Vagina (tissue), 2 donors: ENCODE data around the gene LRRC43. TPM values are rescaled to one million over a fixed set of nuclear protein-coding genes. Genes with fewer than 3 reads are reported as not detected.

Experiments used
- DNase-seq, 2 donors: peaks; one replicate each; pipeline ENCODE4 v3.0.0-alpha.2; 2017; ENCODE audit errors: extremely low spot score in 2 of 2
- H3K27ac ChIP-seq: fragments of 200-600 bp; sonication (generic); one replicate; pipeline ENCODE4 v1.5.1; 2019
- H3K27me3 ChIP-seq: fragments of 200-600 bp; sonication (generic); one replicate; pipeline ENCODE4 v1.5.1; 2019
- H3K36me3 ChIP-seq, 2 donors: fragments of 200-600 bp; sonication (generic); one replicate each; pipeline ENCODE4 v1.5.1; 2017 to 2019
- H3K4me1 ChIP-seq: fragments of 200-600 bp; sonication (generic); one replicate; pipeline ENCODE4 v1.5.1; 2019
- H3K4me3 ChIP-seq, 2 donors: fragments of 200-600 bp; sonication (generic); 1 replicate in 1 of 2; 2 replicates in 1 of 2; pipeline ENCODE4 v1.5.1; 2016 to 2019
- H3K9me3 ChIP-seq: fragments of 200-600 bp; sonication (generic); one replicate; pipeline ENCODE4 v1.5.1; 2019
- CTCF ChIP-seq, 3 experiments: fragments of 450-650 bp in 2 of 3; fragments of 200-600 bp in 1 of 3; sonication (generic) in 1 of 3; IDR thresholded peaks; one replicate each; pipeline ENCODE4 v1.5.1; 2017 to 2019; ENCODE audit warnings: antibody characterized with exemption in 3 of 3, mild to moderate bottlenecking in 2 of 3, moderate library complexity in 2 of 3
- POLR2A ChIP-seq, 2 donors: fragments of 450-650 bp; IDR thresholded peaks; one replicate each; pipeline ENCODE4 v1.6.1; 2017; ENCODE audit warnings: antibody characterized with exemption in 2 of 2, mild to moderate bottlenecking in 2 of 2, moderate library complexity in 2 of 2
- POLR2AphosphoS5 ChIP-seq, 2 donors: sonication (generic); formaldehyde crosslinking; IDR thresholded peaks; one replicate each; pipeline ENCODE4 v1.9.0; 2017; ENCODE audit warnings: antibody characterized with exemption in 2 of 2, mild to moderate bottlenecking in 2 of 2, low read depth in 1 of 2; ENCODE audit not compliant: insufficient read depth in 1 of 2
- intact Hi-C: fragments of 100-400 bp; cut with DNase I; formaldehyde crosslinking; loops from one replicate; pipeline ENCODE4 v1.15.1; 2023
- total RNA-seq: library from RNA; depleted of rRNA; stranded (reverse); fragments of >200 nt; gene quantifications from one replicate; pipeline ENCODE4 v1.2.3, GENCODE V29; 2016

Gene LRRC43
- total RNA-seq, 1 donor from 2014 or later = not detected

- intact Hi-C loops = no loop called here
- TF ChIP-seq POLR2A (IDR thresholded peaks at IDR 0.05) (no peak), CTCF (IDR thresholded peaks at IDR 0.05) (no peak), POLR2AphosphoS5 (IDR thresholded peaks at IDR 0.05; ENCODE audit: insufficient read depth in 1 of 2, low read depth in 1 of 2) (no peak)
- no peaks in the 10 kb centered on the region for H3K27me3 ChIP-seq
- H3K27ac ChIP-seq = no peak overlapping the region
- no peaks in the 10 kb centered on the region for H3K36me3 ChIP-seq
- no peak overlapping the region for H3K4me3 ChIP-seq
- H3K4me1 ChIP-seq = no peaks in the 10 kb centered on the region
- H3K9me3 ChIP-seq = no peaks in the 10 kb centered on the region
- DNase-seq = no peak
These were observed 30.2 kb upstream of the LRRC43 start for GRCh38 chr12:122152754-122153153.

GRCh38 chr12:122155705-122156104, 27.2 kb upstream of the LRRC43 start:
- Histone ChIP-seq H3K36me3 (no peaks in the 10 kb centered on the region), H3K4me3 (no peak overlapping the region), H3K27ac (no peak overlapping the region), H3K9me3 (no peaks in the 10 kb centered on the region), H3K4me1 (no peaks in the 10 kb centered on the region), H3K27me3 (no peaks in the 10 kb centered on the region)
- DNase-seq = no peak
- TF ChIP-seq CTCF (IDR thresholded peaks at IDR 0.05) = no peak
- no peak for TF ChIP-seq POLR2AphosphoS5 (IDR thresholded peaks at IDR 0.05; ENCODE audit: insufficient read depth in 1 of 2, low read depth in 1 of 2)
- TF ChIP-seq POLR2A (IDR thresholded peaks at IDR 0.05) = no peak
- intact Hi-C loops = no loop called here

GRCh38 chr12:122158700-122159285, 24.1 kb upstream of the LRRC43 start:
- H3K27me3 ChIP-seq = no peaks in the 10 kb centered on the region
- H3K9me3 ChIP-seq = no peaks in the 10 kb centered on the region
- TF ChIP-seq POLR2A (IDR thresholded peaks at IDR 0.05) = no peak
- TF ChIP-seq CTCF (IDR thresholded peaks at IDR 0.05) = no peak
- TF ChIP-seq POLR2AphosphoS5 (IDR thresholded peaks at IDR 0.05; ENCODE audit: insufficient read depth in 1 of 2, low read depth in 1 of 2) = no peak
- intact Hi-C loops = no loop called here
- H3K36me3 ChIP-seq = no peaks in the 10 kb centered on the region
- no peak for DNase-seq
- H3K4me3 ChIP-seq = no peak overlapping the region
- no peaks in the 10 kb centered on the region for H3K4me1 ChIP-seq
- H3K27ac ChIP-seq = no peak overlapping the region

- no peaks in the 10 kb centered on the region for H3K36me3 ChIP-seq
- no peaks in the 10 kb centered on the region for H3K27me3 ChIP-seq
- DNase-seq = no peak
- no peaks in the 10 kb centered on the region for H3K9me3 ChIP-seq
- H3K4me3 ChIP-seq = no peak overlapping the region
- H3K4me1 ChIP-seq = no peaks in the 10 kb centered on the region
- intact Hi-C loops = no loop called here
- TF ChIP-seq POLR2A (IDR thresholded peaks at IDR 0.05) (no peak), POLR2AphosphoS5 (IDR thresholded peaks at IDR 0.05; ENCODE audit: insufficient read depth in 1 of 2, low read depth in 1 of 2) (no peak), CTCF (IDR thresholded peaks at IDR 0.05) (no peak)
- no peak overlapping the region for H3K27ac ChIP-seq
These were observed 23.0 kb upstream of the LRRC43 start for GRCh38 chr12:122159882-122160281.

- Histone ChIP-seq H3K4me3 (no peak overlapping the region), H3K4me1 (no peaks in the 10 kb centered on the region), H3K36me3 (no peaks in the 10 kb centered on the region), H3K9me3 (no peaks in the 10 kb centered on the region), H3K27me3 (no peaks in the 10 kb centered on the region), H3K27ac (no peak overlapping the region)
- no peak for DNase-seq
- no peak for TF ChIP-seq POLR2AphosphoS5 (IDR thresholded peaks at IDR 0.05; ENCODE audit: insufficient read depth in 1 of 2, low read depth in 1 of 2)
- no peak for TF ChIP-seq CTCF (IDR thresholded peaks at IDR 0.05)
- intact Hi-C loops = no loop called here
These were observed 22.2 kb upstream of the LRRC43 start for GRCh38 chr12:122160761-122161160.
